Esophagus squamous epithelium (tissue), 4 donors: ENCODE results near the gene SKAP1.

Experiments used
- POLR2A ChIP-seq, 4 donors: fragments of 450-650 bp; IDR thresholded peaks; one replicate each; pipeline ENCODE4 v1.6.1; 2017; ENCODE audit warnings: antibody characterized with exemption in 4 of 4, mild to moderate bottlenecking in 4 of 4, moderate library complexity in 3 of 4
- TF ChIP-seq, protein P1 (sequence below), 6 experiments: fragments of 450-650 bp in 4 of 6; fragments of 200-600 bp in 2 of 6; sonication (generic) in 2 of 6; IDR thresholded peaks; one replicate each; pipeline ENCODE4 v1.5.1; 2016 to 2019; ENCODE audit warnings: antibody characterized with exemption in 6 of 6, mild to moderate bottlenecking in 4 of 6, moderate library complexity in 4 of 6

GRCh38 chr17:48384164-48384563, 45.9 kb downstream of the SKAP1 start:
- TF ChIP-seq, protein P1, sequence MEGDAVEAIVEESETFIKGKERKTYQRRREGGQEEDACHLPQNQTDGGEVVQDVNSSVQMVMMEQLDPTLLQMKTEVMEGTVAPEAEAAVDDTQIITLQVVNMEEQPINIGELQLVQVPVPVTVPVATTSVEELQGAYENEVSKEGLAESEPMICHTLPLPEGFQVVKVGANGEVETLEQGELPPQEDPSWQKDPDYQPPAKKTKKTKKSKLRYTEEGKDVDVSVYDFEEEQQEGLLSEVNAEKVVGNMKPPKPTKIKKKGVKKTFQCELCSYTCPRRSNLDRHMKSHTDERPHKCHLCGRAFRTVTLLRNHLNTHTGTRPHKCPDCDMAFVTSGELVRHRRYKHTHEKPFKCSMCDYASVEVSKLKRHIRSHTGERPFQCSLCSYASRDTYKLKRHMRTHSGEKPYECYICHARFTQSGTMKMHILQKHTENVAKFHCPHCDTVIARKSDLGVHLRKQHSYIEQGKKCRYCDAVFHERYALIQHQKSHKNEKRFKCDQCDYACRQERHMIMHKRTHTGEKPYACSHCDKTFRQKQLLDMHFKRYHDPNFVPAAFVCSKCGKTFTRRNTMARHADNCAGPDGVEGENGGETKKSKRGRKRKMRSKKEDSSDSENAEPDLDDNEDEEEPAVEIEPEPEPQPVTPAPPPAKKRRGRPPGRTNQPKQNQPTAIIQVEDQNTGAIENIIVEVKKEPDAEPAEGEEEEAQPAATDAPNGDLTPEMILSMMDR (IDR thresholded peaks at IDR 0.05) = no peak
- TF ChIP-seq POLR2A (IDR thresholded peaks at IDR 0.05) = no peak
